ENCODE results near the gene CRYZL1.

CRYZL1 gene

GRCh38 chr21:33670076-33670978 lies 28.8 kb upstream of the CRYZL1 start:
- Mint-ChIP-seq H3K9me3 (no peaks in the 10 kb centered on the region), H3K4me1 (ENCODE audit: low read depth) (peaks cover 1% of the 10 kb centered on the region), H3K27ac (no peak overlapping the region), H3K4me3 (no peak overlapping the region), H3K27me3 (ENCODE audit: low read depth) (no peaks in the 10 kb centered on the region), H3K36me3 (ENCODE audit: low read depth) (no peaks in the 10 kb centered on the region)
- no peak for DNase-seq (ENCODE audit: low spot score)

GRCh38 chr21:33668620-33669019 lies 27.1 kb upstream of the CRYZL1 start:
- Mint-ChIP-seq H3K9me3 (no peaks in the 10 kb centered on the region), H3K27me3 (ENCODE audit: low read depth) (no peaks in the 10 kb centered on the region), H3K27ac (no peak overlapping the region), H3K36me3 (ENCODE audit: low read depth) (no peaks in the 10 kb centered on the region), H3K4me3 (no peak overlapping the region), H3K4me1 (ENCODE audit: low read depth) (peaks cover 1% of the 10 kb centered on the region)
- DNase-seq (ENCODE audit: low spot score), result no peak

- Mint-ChIP-seq H3K4me3 (no peak overlapping the region), H3K9me3 (no peaks in the 10 kb centered on the region), H3K27me3 (ENCODE audit: low read depth) (no peaks in the 10 kb centered on the region), H3K36me3 (ENCODE audit: low read depth) (no peaks in the 10 kb centered on the region), H3K27ac (no peak overlapping the region), H3K4me1 (ENCODE audit: low read depth) (peaks cover 1% of the 10 kb centered on the region)
- no peak for DNase-seq (ENCODE audit: low spot score)
These were observed 26.6 kb upstream of the CRYZL1 start for GRCh38 chr21:33668180-33668579.

- Mint-ChIP-seq H3K4me3 (no peak overlapping the region), H3K27me3 (ENCODE audit: low read depth) (no peaks in the 10 kb centered on the region), H3K36me3 (ENCODE audit: low read depth) (no peaks in the 10 kb centered on the region), H3K4me1 (ENCODE audit: low read depth) (peaks cover 1% of the 10 kb centered on the region), H3K9me3 (no peaks in the 10 kb centered on the region), H3K27ac (no peak overlapping the region)
- no peak for DNase-seq (ENCODE audit: low spot score)
These were observed 26.1 kb upstream of the CRYZL1 start for GRCh38 chr21:33667636-33668035.

GRCh38 chr21:33666153-33666552 lies 24.6 kb upstream of the CRYZL1 start:
- Mint-ChIP-seq H3K27ac (no peak overlapping the region), H3K9me3 (no peaks in the 10 kb centered on the region), H3K27me3 (ENCODE audit: low read depth) (no peaks in the 10 kb centered on the region), H3K36me3 (ENCODE audit: low read depth) (no peaks in the 10 kb centered on the region), H3K4me3 (no peak overlapping the region), H3K4me1 (ENCODE audit: low read depth) (peaks cover 1% of the 10 kb centered on the region)
- DNase-seq (ENCODE audit: low spot score), result no peak

GRCh38 chr21:33664135-33664534 lies 22.6 kb upstream of the CRYZL1 start:
- H3K9me3 Mint-ChIP-seq, result no peaks in the 10 kb centered on the region
- H3K27me3 Mint-ChIP-seq (ENCODE audit: low read depth), result no peaks in the 10 kb centered on the region
- H3K36me3 Mint-ChIP-seq (ENCODE audit: low read depth), result no peaks in the 10 kb centered on the region
- no peak overlapping the region for H3K27ac Mint-ChIP-seq
- H3K4me1 Mint-ChIP-seq (ENCODE audit: low read depth), result peaks cover 1% of the 10 kb centered on the region
- DNase-seq (ENCODE audit: low spot score), result no peak
- H3K4me3 Mint-ChIP-seq, result no peak overlapping the region

- Mint-ChIP-seq H3K27ac (no peak overlapping the region), H3K9me3 (no peaks in the 10 kb centered on the region), H3K4me3 (no peak overlapping the region), H3K4me1 (ENCODE audit: low read depth) (peaks cover 1% of the 10 kb centered on the region), H3K36me3 (ENCODE audit: low read depth) (no peaks in the 10 kb centered on the region), H3K27me3 (ENCODE audit: low read depth) (no peaks in the 10 kb centered on the region)
- DNase-seq (ENCODE audit: low spot score), result no peak
These were observed 21.7 kb upstream of the CRYZL1 start for GRCh38 chr21:33663241-33663640.

- Mint-ChIP-seq H3K4me1 (ENCODE audit: low read depth) (peaks cover 4% of the 10 kb centered on the region), H3K36me3 (ENCODE audit: low read depth) (no peaks in the 10 kb centered on the region), H3K27ac (no peak overlapping the region), H3K4me3 (no peak overlapping the region), H3K27me3 (ENCODE audit: low read depth) (no peaks in the 10 kb centered on the region), H3K9me3 (no peaks in the 10 kb centered on the region)
- no peak for DNase-seq (ENCODE audit: low spot score)
These were observed 20.5 kb upstream of the CRYZL1 start for GRCh38 chr21:33662046-33662445.

- Mint-ChIP-seq H3K4me1 (ENCODE audit: low read depth) (peaks cover 5% of the 10 kb centered on the region), H3K27ac (no peak overlapping the region), H3K9me3 (no peaks in the 10 kb centered on the region), H3K36me3 (ENCODE audit: low read depth) (no peaks in the 10 kb centered on the region), H3K27me3 (ENCODE audit: low read depth) (no peaks in the 10 kb centered on the region), H3K4me3 (no peak overlapping the region)
- DNase-seq (ENCODE audit: low spot score), result no peak
These were observed 19.6 kb upstream of the CRYZL1 start for GRCh38 chr21:33661146-33661545.

- H3K36me3 Mint-ChIP-seq (ENCODE audit: low read depth), result no peaks in the 10 kb centered on the region
- no peak for DNase-seq (ENCODE audit: low spot score)
- H3K4me3 Mint-ChIP-seq, result no peak overlapping the region
- H3K9me3 Mint-ChIP-seq, result no peaks in the 10 kb centered on the region
- H3K4me1 Mint-ChIP-seq (ENCODE audit: low read depth), result peaks cover 5% of the 10 kb centered on the region
- no peaks in the 10 kb centered on the region for H3K27me3 Mint-ChIP-seq (ENCODE audit: low read depth)
- H3K27ac Mint-ChIP-seq, result no peak overlapping the region
These were observed 18.9 kb upstream of the CRYZL1 start for GRCh38 chr21:33660406-33660805.

- no peak overlapping the region for H3K27ac Mint-ChIP-seq
- H3K4me3 Mint-ChIP-seq, result no peak overlapping the region
- no peak for DNase-seq (ENCODE audit: low spot score)
These were observed 18.0 kb upstream of the CRYZL1 start for GRCh38 chr21:33659568-33659949.

GRCh38 chr21:33658919-33659567 lies 17.5 kb upstream of the CRYZL1 start:
- H3K4me1 Mint-ChIP-seq (ENCODE audit: low read depth), result peaks cover 5% of the 10 kb centered on the region
- H3K4me3 Mint-ChIP-seq, result no peak overlapping the region
- H3K27me3 Mint-ChIP-seq (ENCODE audit: low read depth), result no peaks in the 10 kb centered on the region
- no peak overlapping the region for H3K27ac Mint-ChIP-seq
- no peaks in the 10 kb centered on the region for H3K9me3 Mint-ChIP-seq
- DNase-seq (ENCODE audit: low spot score), result no peak
- H3K36me3 Mint-ChIP-seq (ENCODE audit: low read depth), result no peaks in the 10 kb centered on the region

More at GRCh38 chr21:33659568-33659949, 18.0 kb upstream of the CRYZL1 start:
- Mint-ChIP-seq H3K36me3 (ENCODE audit: low read depth) (no peaks in the 10 kb centered on the region), H3K4me1 (ENCODE audit: low read depth) (peaks cover 5% of the 10 kb centered on the region), H3K9me3 (no peaks in the 10 kb centered on the region), H3K27me3 (ENCODE audit: low read depth) (no peaks in the 10 kb centered on the region)

GRCh38 chr21:33657124-33657820 lies 15.7 kb upstream of the CRYZL1 start:
- Mint-ChIP-seq H3K36me3 (ENCODE audit: low read depth) (no peaks in the 10 kb centered on the region), H3K4me1 (ENCODE audit: low read depth) (peaks cover 5% of the 10 kb centered on the region), H3K4me3 (no peak overlapping the region), H3K27me3 (ENCODE audit: low read depth) (no peaks in the 10 kb centered on the region), H3K9me3 (no peaks in the 10 kb centered on the region), H3K27ac (no peak overlapping the region)
- no peak for DNase-seq (ENCODE audit: low spot score)

GRCh38 chr21:33655588-33656221 lies 14.2 kb upstream of the CRYZL1 start:
- no peak overlapping the region for H3K4me3 Mint-ChIP-seq
- peaks cover 5% of the 10 kb centered on the region for H3K4me1 Mint-ChIP-seq (ENCODE audit: low read depth)
- no peak overlapping the region for H3K27ac Mint-ChIP-seq
- H3K36me3 Mint-ChIP-seq (ENCODE audit: low read depth), result no peaks in the 10 kb centered on the region
- H3K9me3 Mint-ChIP-seq, result no peaks in the 10 kb centered on the region
- DNase-seq (ENCODE audit: low spot score), result no peak
- H3K27me3 Mint-ChIP-seq (ENCODE audit: low read depth), result peaks cover 3% of the 10 kb centered on the region

All from T-helper 2 cell treated with Interferon-gamma antibody and Interleukin-4, amounts not matched to agents 5 μg/mL and 100 μg/mL, for 36 hours (primary cell).